H9 (cell line): ENCODE data around the gene PLEKHM3. TPM values are rescaled to one million over a fixed set of nuclear protein-coding genes. Genes with fewer than 3 reads are reported as not detected.

Experiments
- DNase-seq: peaks from one replicate; pipeline ENCODE4 v3.0.0-alpha.2; 2017
- H2AFZ ChIP-seq: one replicate; pipeline ENCODE4 v1.6.1; 2013; ENCODE audit warnings: mild to moderate bottlenecking, low read length, control low read depth, moderate library complexity
- H2AK5ac ChIP-seq: 2 replicates; pipeline ENCODE4 v1.6.1; 2013; ENCODE audit warnings: low read length, control low read depth, mixed read lengths; ENCODE audit not compliant: insufficient read length
- H2BK120ac ChIP-seq: one replicate; pipeline ENCODE4 v1.6.1; 2013; ENCODE audit warnings: low read depth, mild to moderate bottlenecking, low read length, control low read depth, inconsistent platforms; ENCODE audit not compliant: poor library complexity, severe bottlenecking
- H2BK12ac ChIP-seq: 2 replicates; pipeline ENCODE4 v1.6.1; 2013; ENCODE audit warnings: low read length, control low read depth, mixed read lengths, low read depth; ENCODE audit not compliant: insufficient read length
- H2BK15ac ChIP-seq: 2 replicates; pipeline ENCODE4 v1.6.1; 2013; ENCODE audit warnings: low read depth, low read length, control low read depth
- H2BK20ac ChIP-seq: one replicate; pipeline ENCODE4 v1.6.1; 2013; ENCODE audit warnings: low read depth, mild to moderate bottlenecking, low read length, control low read depth, inconsistent platforms; ENCODE audit not compliant: poor library complexity, severe bottlenecking
- H2BK5ac ChIP-seq: 2 replicates; pipeline ENCODE4 v1.6.1; 2013; ENCODE audit warnings: low read length, control low read depth, mixed read lengths; ENCODE audit not compliant: insufficient read length
- H3K14ac ChIP-seq: 2 replicates; pipeline ENCODE4 v1.6.1; 2013; ENCODE audit warnings: low read length, control low read depth; ENCODE audit not compliant: insufficient read depth
- H3K18ac ChIP-seq: 2 replicates; pipeline ENCODE4 v1.6.1; 2013; ENCODE audit warnings: low read depth, mild to moderate bottlenecking, mixed read lengths, low read length, control low read depth; ENCODE audit not compliant: insufficient read length
- H3K23ac ChIP-seq: 2 replicates; pipeline ENCODE4 v1.6.1; 2013; ENCODE audit warnings: low read length, control low read depth, mixed read lengths, low read depth; ENCODE audit not compliant: insufficient read length
- H3K23me2 ChIP-seq: 2 replicates; pipeline ENCODE4 v1.6.1; 2013; ENCODE audit warnings: low read depth, mild to moderate bottlenecking, mixed read lengths, low read length, control low read depth; ENCODE audit not compliant: insufficient read length, poor library complexity, severe bottlenecking
- H3K27ac ChIP-seq: 2 replicates; pipeline ENCODE4 v1.5.1; 2013; ENCODE audit warnings: low read length, control low read depth, mixed read lengths, low read depth; ENCODE audit not compliant: insufficient read length
- H3K27me3 ChIP-seq: 2 replicates; pipeline ENCODE4 v1.6.1; 2013; ENCODE audit warnings: low read length, control low read depth, inconsistent platforms; ENCODE audit not compliant: insufficient read depth
- H3K4ac ChIP-seq: 2 replicates; pipeline ENCODE4 v1.6.1; 2013; ENCODE audit warnings: low read depth, mild to moderate bottlenecking, control low read depth, inconsistent platforms, low read length, moderate library complexity
- H3K4me1 ChIP-seq: 2 replicates; pipeline ENCODE4 v1.6.1; 2013; ENCODE audit warnings: low read length, control low read depth, inconsistent platforms; ENCODE audit not compliant: insufficient read depth
- H3K4me2 ChIP-seq: 2 replicates; pipeline ENCODE4 v1.6.1; 2013; ENCODE audit warnings: low read length, control low read depth, mixed read lengths; ENCODE audit not compliant: insufficient read length, insufficient read depth
- H3K56ac ChIP-seq: 2 replicates; pipeline ENCODE4 v1.6.1; 2013; ENCODE audit warnings: low read depth, mild to moderate bottlenecking, mixed read lengths, low read length, control low read depth; ENCODE audit not compliant: insufficient read length
- H3K79me1 ChIP-seq: 2 replicates; pipeline ENCODE4 v1.6.1; 2013; ENCODE audit warnings: low read depth, mild to moderate bottlenecking, moderate library complexity, low read length, control low read depth, inconsistent platforms; ENCODE audit not compliant: insufficient read depth, poor library complexity, severe bottlenecking
- H3K79me2 ChIP-seq: 2 replicates; pipeline ENCODE4 v1.6.1; 2013; ENCODE audit warnings: low read length, control low read depth, inconsistent platforms; ENCODE audit not compliant: insufficient read depth
- H3K9ac ChIP-seq: 2 replicates; pipeline ENCODE4 v1.6.1; 2013; ENCODE audit warnings: low read length, control low read depth, mixed read lengths; ENCODE audit not compliant: insufficient read length; ENCODE audit errors: extremely low read depth
- H3K9me3 ChIP-seq: one replicate; pipeline ENCODE4 v1.6.1; 2013; ENCODE audit warnings: low read depth, low read length, inconsistent platforms; ENCODE audit not compliant: control insufficient read depth
- H3T11ph ChIP-seq: one replicate; pipeline ENCODE4 v1.6.1; 2013; ENCODE audit warnings: mild to moderate bottlenecking, low read length, control low read depth, inconsistent platforms
- H4K20me1 ChIP-seq: one replicate; pipeline ENCODE4 v1.6.1; 2013; ENCODE audit not compliant: control insufficient read depth, insufficient read length, insufficient read depth
- H4K5ac ChIP-seq: 2 replicates; pipeline ENCODE4 v1.6.1; 2013; ENCODE audit warnings: low read depth, mild to moderate bottlenecking, mixed read lengths, low read length, control low read depth; ENCODE audit not compliant: insufficient read length
- H4K8ac ChIP-seq: replicated peaks from 2 replicates; pipeline ENCODE4 v1.6.1; 2013; ENCODE audit warnings: low read length, control low read depth, mixed read lengths, low read depth; ENCODE audit not compliant: insufficient read length
- H4K91ac ChIP-seq: 2 replicates; pipeline ENCODE4 v1.6.1; 2013; ENCODE audit warnings: low read depth, mild to moderate bottlenecking, moderate library complexity, mixed read lengths, low read length, control low read depth; ENCODE audit not compliant: insufficient read length
- H3K27ac Mint-ChIP-seq, 3 experiments: 2 replicates in 2 of 3; 3 replicates in 1 of 3; pipeline ENCODE4 v1.8.0; 2020 to 2021; ENCODE audit warnings: mixed read lengths in 3 of 3, mild to moderate bottlenecking in 1 of 3, moderate library complexity in 1 of 3
- H3K27me3 Mint-ChIP-seq: 2 replicates; pipeline ENCODE4 v1.8.0; 2021; ENCODE audit warnings: low read depth, mild to moderate bottlenecking, moderate library complexity, mixed read lengths
- H3K36me3 Mint-ChIP-seq, 3 experiments: 2 replicates in 2 of 3; 3 replicates in 1 of 3; pipeline ENCODE4 v1.8.0; 2020 to 2021; ENCODE audit warnings: low read depth in 3 of 3, mixed read lengths in 3 of 3; ENCODE audit not compliant: insufficient read depth in 1 of 3
- H3K4me1 Mint-ChIP-seq, 2 experiments: 2 replicates each; pipeline ENCODE4 v1.8.0; 2020; ENCODE audit warnings: mixed read lengths in 2 of 2
- H3K4me3 Mint-ChIP-seq, 2 experiments: 2 replicates in 1 of 2; 3 replicates in 1 of 2; pipeline ENCODE4 v1.8.0; 2020 to 2021; ENCODE audit warnings: mild to moderate bottlenecking in 2 of 2, mixed read lengths in 2 of 2, moderate library complexity in 1 of 2
- H3K9me3 Mint-ChIP-seq, 2 experiments: 2 replicates in 1 of 2; 3 replicates in 1 of 2; pipeline ENCODE4 v1.8.0; 2020; ENCODE audit warnings: mild to moderate bottlenecking in 2 of 2, mixed read lengths in 2 of 2, moderate library complexity in 1 of 2
- CTCF ChIP-seq: fragments of 200-600 bp; sonication (generic); conservative IDR thresholded peaks from 3 replicates; pipeline ENCODE4 v1.8.0; 2021; ENCODE audit warnings: antibody characterized with exemption, mild to moderate bottlenecking
- WGBS: extraction: QIAGEN DNeasy Blood & Tissue Kit; methylation state at CpG from one replicate; pipeline ENCODE4 v1.1.7; 2013; ENCODE audit warnings: missing lambda C conversion rate, low lambda C conversion rate, mixed read lengths; ENCODE audit not compliant: insufficient read length; ENCODE audit errors: extremely low coverage; 5-methylcytosine and 5-hydroxymethylcytosine counted together
- total RNA-seq: library from RNA; stranded (reverse); gene quantifications from 2 replicates; pipeline ENCODE4 v1.2.1, GENCODE V29; 2021

Gene PLEKHM3
- total RNA-seq, 1 experiment from 2014 or later = 7.5 TPM

- H4K91ac ChIP-seq = no peak overlapping the region
- H3K4me1 ChIP-seq = peaks cover 22% of the 10 kb centered on the region
- H2BK5ac ChIP-seq = no peak overlapping the region
- no peak overlapping the region for H2BK15ac ChIP-seq
- H3K9ac ChIP-seq = no peak overlapping the region
- H4K8ac ChIP-seq = no peak overlapping the region
- H3K23ac ChIP-seq = no peak overlapping the region
- H3K27me3 ChIP-seq = no peaks in the 10 kb centered on the region
- peak overlapping the region; percentile 3 for H3K4me2 ChIP-seq
- peak; percentile 64 for TF ChIP-seq CTCF
- H3K79me1 ChIP-seq = no peaks in the 10 kb centered on the region
- H3K27me3 Mint-ChIP-seq = no peaks in the 10 kb centered on the region
- peak overlapping the region in 1 of 2 experiments; percentile 11; a peak in 2 of 5 replicates for H3K4me3 Mint-ChIP-seq
- H2AK5ac ChIP-seq = no peak overlapping the region
- H3K9me3 Mint-ChIP-seq = no peaks in the 10 kb centered on the region; a peak in 1 of 5 replicates
- no peak overlapping the region for H3K18ac ChIP-seq
- H3K36me3 Mint-ChIP-seq = peaks cover 0 to 4% (median 0%) of the 10 kb centered on the region in 3 experiments; a peak in 2 of 7 replicates
- no peak overlapping the region for H2AFZ ChIP-seq
- H2BK120ac ChIP-seq = no peak overlapping the region
- H3K4ac ChIP-seq = no peak overlapping the region
- no peak overlapping the region for H3K14ac ChIP-seq
- H3T11ph ChIP-seq = peak overlapping the region; percentile 40
- H3K56ac ChIP-seq = no peak overlapping the region
- H3K23me2 ChIP-seq = no peaks in the 10 kb centered on the region
- no peak overlapping the region for H2BK20ac ChIP-seq
- H3K9me3 ChIP-seq = no peaks in the 10 kb centered on the region
- peak; percentile 74 for DNase-seq
- H2BK12ac ChIP-seq = no peak overlapping the region
- no peak overlapping the region for H4K5ac ChIP-seq
- H3K4me1 Mint-ChIP-seq = peaks cover 60 to 62% of the 10 kb centered on the region in 2 experiments
- H3K27ac Mint-ChIP-seq = peak overlapping the region; percentile 90 to 98 (median 98)
- no CpG with 5 or more reads among the region's 6 CpGs for WGBS
- H3K79me2 ChIP-seq = no peaks in the 10 kb centered on the region
- peak overlapping the region; percentile 62 for H3K27ac ChIP-seq
- no peaks in the 10 kb centered on the region for H4K20me1 ChIP-seq
These were observed 128.6 kb downstream of the PLEKHM3 start for GRCh38 chr2:207896525-207897285.
